Stromal cell of bone marrow (primary cell): ENCODE data around the gene AKAP13.

Experiments
- DNase-seq: peaks from one replicate; pipeline ENCODE4 v3.0.0-alpha.2; 2012; ENCODE audit warnings: low read depth

The AKAP13 gene

GRCh38 chr15:85756411-85757072 is 376.1 kb downstream of the AKAP13 start:
- DNase-seq = no peak

- DNase-seq = no peak
Observed at GRCh38 chr15:85757073-85757938, 376.9 kb downstream of the AKAP13 start.

- DNase-seq = no peak
Observed at GRCh38 chr15:85757939-85758654, 377.7 kb downstream of the AKAP13 start.

GRCh38 chr15:85758655-85758978 is 378.2 kb downstream of the AKAP13 start:
- no peak for DNase-seq

GRCh38 chr15:85759376-85759775 is 379.0 kb downstream of the AKAP13 start:
- no peak for DNase-seq

- DNase-seq = no peak
Observed at GRCh38 chr15:85760049-85760448, 379.6 kb downstream of the AKAP13 start.

GRCh38 chr15:85760531-85761371 is 380.3 kb downstream of the AKAP13 start:
- DNase-seq = no peak

- peak; percentile 18 for DNase-seq
Observed at GRCh38 chr15:85761635-85762034, 381.2 kb downstream of the AKAP13 start.

GRCh38 chr15:85762039-85762755 is 381.8 kb downstream of the AKAP13 start:
- no peak for DNase-seq

GRCh38 chr15:85762756-85763127 is 382.3 kb downstream of the AKAP13 start:
- DNase-seq = no peak

GRCh38 chr15:85763157-85763556 is 382.8 kb downstream of the AKAP13 start:
- DNase-seq = no peak

- DNase-seq = no peak
Observed at GRCh38 chr15:85763673-85764633, 383.6 kb downstream of the AKAP13 start.

- DNase-seq = peak; percentile 63
Observed at GRCh38 chr15:85764649-85765277, 384.4 kb downstream of the AKAP13 start.

GRCh38 chr15:85766001-85766831 is 385.8 kb downstream of the AKAP13 start:
- no peak for DNase-seq

GRCh38 chr15:85767785-85768529 is 387.6 kb downstream of the AKAP13 start:
- no peak for DNase-seq

GRCh38 chr15:85768595-85769168 is 388.3 kb downstream of the AKAP13 start:
- DNase-seq = no peak

- no peak for DNase-seq
Observed at GRCh38 chr15:85769182-85769900, 388.9 kb downstream of the AKAP13 start.
